Trophoblast cell (in vitro differentiated cells and primary cell): Measurements from ENCODE around the gene DIP2B.

Source experiments
- DNase-seq, 2 donors: peaks; one replicate each; pipeline ENCODE4 v3.0.0-alpha.2; 2016
- H2AFZ ChIP-seq: 2 replicates; pipeline ENCODE4 v1.6.1; 2013; ENCODE audit warnings: low read length, moderate library complexity, mild to moderate bottlenecking; ENCODE audit not compliant: insufficient read depth, poor library complexity
- H2AK5ac ChIP-seq: 2 replicates; pipeline ENCODE4 v1.6.1; 2013; ENCODE audit warnings: mild to moderate bottlenecking, low read length
- H2BK120ac ChIP-seq: 2 replicates; pipeline ENCODE4 v1.6.1; 2013; ENCODE audit warnings: low read length, mild to moderate bottlenecking, moderate library complexity; ENCODE audit not compliant: insufficient read depth, poor library complexity
- H2BK12ac ChIP-seq: 2 replicates; pipeline ENCODE4 v1.6.1; 2013; ENCODE audit warnings: mild to moderate bottlenecking, low read length, moderate library complexity
- H2BK5ac ChIP-seq: 2 replicates; pipeline ENCODE4 v1.6.1; 2013; ENCODE audit warnings: low read length, low read depth, moderate library complexity, mild to moderate bottlenecking; ENCODE audit not compliant: poor library complexity
- H3K14ac ChIP-seq: 2 replicates; pipeline ENCODE4 v1.6.1; 2013; ENCODE audit warnings: mild to moderate bottlenecking, low read length
- H3K18ac ChIP-seq: 2 replicates; pipeline ENCODE4 v1.6.1; 2013; ENCODE audit warnings: mild to moderate bottlenecking, low read length
- H3K23ac ChIP-seq: 2 replicates; pipeline ENCODE4 v1.6.1; 2013; ENCODE audit warnings: low read length
- H3K27ac ChIP-seq: 2 replicates; pipeline ENCODE4 v1.5.1; 2013; ENCODE audit warnings: low read depth, mild to moderate bottlenecking, inconsistent platforms, low read length, moderate library complexity
- H3K27me3 ChIP-seq: 2 replicates; pipeline ENCODE4 v1.6.1; 2013; ENCODE audit warnings: inconsistent platforms, mild to moderate bottlenecking, low read length, moderate library complexity; ENCODE audit not compliant: insufficient read depth
- H3K36me3 ChIP-seq, 2 experiments: 1 replicate in 1 of 2; 2 replicates in 1 of 2; pipeline ENCODE4 v1.6.1; 2013; ENCODE audit warnings: low read length in 2 of 2, mild to moderate bottlenecking in 2 of 2, moderate library complexity in 1 of 2; ENCODE audit not compliant: insufficient read depth in 2 of 2, control insufficient read depth in 1 of 2
- H3K4ac ChIP-seq: 2 replicates; pipeline ENCODE4 v1.6.1; 2013; ENCODE audit warnings: low read depth, mild to moderate bottlenecking, low read length, moderate library complexity
- H3K4me1 ChIP-seq, 2 experiments: 1 replicate in 1 of 2; 2 replicates in 1 of 2; pipeline ENCODE4 v1.6.1; 2013; ENCODE audit warnings: low read length in 2 of 2, mild to moderate bottlenecking in 2 of 2, moderate library complexity in 1 of 2; ENCODE audit not compliant: insufficient read depth in 2 of 2, control insufficient read depth in 1 of 2
- H3K4me2 ChIP-seq: 2 replicates; pipeline ENCODE4 v1.6.1; 2013; ENCODE audit warnings: inconsistent platforms, mild to moderate bottlenecking, low read length, moderate library complexity
- H3K4me3 ChIP-seq: 2 replicates; pipeline ENCODE4 v1.5.1; 2013; ENCODE audit warnings: mild to moderate bottlenecking, low read depth, low read length, inconsistent platforms
- H3K79me1 ChIP-seq: one replicate; pipeline ENCODE4 v1.6.1; 2013; ENCODE audit warnings: low read length
- H3K79me2 ChIP-seq: 2 replicates; pipeline ENCODE4 v1.6.1; 2013; ENCODE audit warnings: low read length, mild to moderate bottlenecking; ENCODE audit not compliant: control insufficient read depth, insufficient read depth, poor library complexity
- H3K9ac ChIP-seq: 2 replicates; pipeline ENCODE4 v1.6.1; 2013; ENCODE audit warnings: mild to moderate bottlenecking, low read length
- H3K9me3 ChIP-seq: 2 replicates; pipeline ENCODE4 v1.6.1; 2013; ENCODE audit warnings: low read depth, mild to moderate bottlenecking, control low read depth, inconsistent platforms, low read length; ENCODE audit not compliant: insufficient read depth
- H4K12ac ChIP-seq: 2 replicates; pipeline ENCODE4 v1.6.1; 2013; ENCODE audit warnings: low read depth, mild to moderate bottlenecking, low read length, moderate library complexity
- H4K8ac ChIP-seq: 2 replicates; pipeline ENCODE4 v1.6.1; 2013; ENCODE audit warnings: low read depth, mild to moderate bottlenecking, low read length, moderate library complexity
- H4K91ac ChIP-seq: one replicate; pipeline ENCODE4 v1.6.1; 2013; ENCODE audit warnings: low read depth, mild to moderate bottlenecking, low read length, moderate library complexity
- WGBS: extraction: QIAGEN DNeasy Blood & Tissue Kit; methylation state at CpG from one replicate; pipeline ENCODE4 v1.1.7; 2013; ENCODE audit warnings: missing lambda C conversion rate; ENCODE audit not compliant: insufficient read length, insufficient coverage; ENCODE audit errors: extremely low coverage; 5-methylcytosine and 5-hydroxymethylcytosine counted together

Gene DIP2B

DNA sequence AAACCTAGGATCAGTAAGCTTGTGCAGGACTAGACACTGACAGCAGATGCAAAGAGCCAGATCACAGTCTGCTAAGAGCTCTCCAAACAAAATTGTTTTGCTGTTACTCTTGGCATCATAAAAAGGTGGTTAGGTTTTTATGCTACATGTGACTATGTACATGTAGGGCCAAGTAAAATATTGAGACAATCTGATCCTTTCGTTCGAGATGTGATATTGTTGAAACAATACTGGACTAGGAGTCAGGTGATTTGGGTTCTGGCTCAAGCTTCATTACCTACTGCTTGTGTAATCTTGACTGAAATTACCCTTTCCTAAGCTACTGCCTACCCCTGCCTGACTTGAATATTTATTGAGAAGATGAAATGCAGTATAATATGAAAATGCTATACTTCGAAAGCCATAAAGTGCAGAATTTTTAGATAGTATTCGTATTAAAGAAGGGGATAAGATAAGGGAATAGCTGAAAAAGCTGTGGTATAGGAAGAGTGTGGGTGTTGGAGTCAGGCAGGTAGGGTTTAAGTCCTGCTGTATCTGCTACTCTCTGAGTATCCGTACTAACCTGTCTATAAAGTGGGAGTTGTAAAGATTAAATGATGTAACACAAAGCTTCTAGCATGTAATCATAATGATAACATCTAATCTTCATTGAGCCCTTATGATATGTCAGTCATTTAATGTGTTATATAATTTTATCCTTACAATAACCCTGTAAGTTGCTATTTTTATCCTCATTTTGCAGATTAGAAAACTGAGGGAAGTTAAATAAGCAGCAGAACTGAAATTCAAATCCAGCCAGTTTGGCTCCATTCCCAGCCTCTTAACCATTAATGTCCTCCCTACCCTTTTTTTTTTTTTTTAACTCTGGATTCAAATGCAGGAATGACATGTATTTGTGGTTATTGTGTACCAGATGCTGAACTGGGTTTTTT is 220.5 kb downstream of the DIP2B start:
- no peak for DNase-seq
- WGBS, result 100% methylated on average over 2 of the region's 5 CpGs
- Histone ChIP-seq H3K36me3 (peaks cover 39 to 69% of the 10 kb centered on the region in 2 experiments), H2AFZ (no peak overlapping the region), H3K79me1 (no peaks in the 10 kb centered on the region), H2BK120ac (no peak overlapping the region), H3K4ac (no peak overlapping the region), H2AK5ac (no peak overlapping the region), H3K9me3 (no peaks in the 10 kb centered on the region), H3K79me2 (no peaks in the 10 kb centered on the region), H3K23ac (no peak overlapping the region), H3K4me2 (no peak overlapping the region), H4K91ac (no peak overlapping the region), H3K4me1 (no peaks in the 10 kb centered on the region), H4K8ac (no peak overlapping the region), H3K27me3 (no peaks in the 10 kb centered on the region), H2BK5ac (no peak overlapping the region), H4K12ac (no peak overlapping the region), H3K14ac (no peak overlapping the region), H3K9ac (no peak overlapping the region), H3K27ac (no peak overlapping the region), H2BK12ac (no peak overlapping the region), H3K18ac (no peak overlapping the region), H3K4me3 (no peak overlapping the region)

DNA sequence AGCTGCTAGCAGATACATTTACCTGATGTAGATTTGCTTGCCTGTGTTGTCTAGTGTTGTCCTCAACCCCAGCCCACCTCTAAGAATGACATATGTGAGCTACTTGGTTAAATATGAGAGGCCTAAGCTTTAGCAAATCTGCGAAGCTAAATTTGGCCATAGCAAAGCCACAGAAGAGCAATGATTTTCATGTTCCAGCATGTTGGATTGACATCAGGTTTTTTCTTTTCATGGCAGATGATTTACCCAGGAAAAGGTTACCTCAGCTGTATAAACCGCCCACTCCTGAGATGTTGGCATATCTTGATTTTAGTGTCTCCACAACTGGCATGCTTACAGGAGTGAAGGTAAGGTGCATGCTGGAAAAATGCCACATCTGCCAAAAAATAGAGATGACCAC is 222.7 kb downstream of the DIP2B start:
- no peaks in the 10 kb centered on the region for H3K79me2 ChIP-seq
- H4K8ac ChIP-seq, result no peak overlapping the region
- no peak overlapping the region for H3K4me2 ChIP-seq
- no peak overlapping the region for H2BK120ac ChIP-seq
- no peak overlapping the region for H2AK5ac ChIP-seq
- no peak overlapping the region for H3K9ac ChIP-seq
- H2BK12ac ChIP-seq, result no peak overlapping the region
- no peak overlapping the region for H3K23ac ChIP-seq
- peaks cover 41 to 68% of the 10 kb centered on the region in 2 experiments for H3K36me3 ChIP-seq
- no peak overlapping the region for H3K18ac ChIP-seq
- H3K14ac ChIP-seq, result no peak overlapping the region
- no peaks in the 10 kb centered on the region for H3K4me1 ChIP-seq
- no peak overlapping the region for H3K27ac ChIP-seq
- H3K79me1 ChIP-seq, result no peaks in the 10 kb centered on the region
- H3K4me3 ChIP-seq, result no peak overlapping the region
- no peak for DNase-seq
- H4K91ac ChIP-seq, result no peak overlapping the region
- no peak overlapping the region for H3K4ac ChIP-seq
- no peak overlapping the region for H2BK5ac ChIP-seq
- no peaks in the 10 kb centered on the region for H3K27me3 ChIP-seq
- no peak overlapping the region for H2AFZ ChIP-seq
- no peaks in the 10 kb centered on the region for H3K9me3 ChIP-seq
- no CpG with 5 or more reads among the region's 2 CpGs for WGBS
- no peak overlapping the region for H4K12ac ChIP-seq

DNA sequence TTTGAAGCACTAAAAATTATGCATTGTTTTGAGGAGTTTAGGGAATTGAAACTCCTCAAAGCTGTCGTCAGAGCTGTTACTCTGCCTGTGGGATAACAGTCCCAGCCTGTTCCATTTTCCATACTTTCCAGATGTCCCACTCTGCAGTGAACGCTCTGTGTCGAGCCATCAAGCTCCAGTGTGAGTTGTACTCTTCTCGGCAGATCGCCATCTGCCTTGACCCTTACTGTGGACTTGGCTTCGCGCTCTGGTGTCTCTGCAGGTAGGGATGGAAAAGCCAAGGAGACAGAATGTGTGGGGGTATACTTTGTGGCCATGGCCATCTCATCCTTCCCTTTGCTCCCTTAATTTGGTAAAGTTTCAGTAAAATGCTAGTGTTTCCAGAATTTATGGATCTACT is 223.6 kb downstream of the DIP2B start:
- Histone ChIP-seq H2BK5ac (no peak overlapping the region), H3K4me3 (no peak overlapping the region), H2BK12ac (no peak overlapping the region), H3K18ac (no peak overlapping the region), H3K79me2 (no peaks in the 10 kb centered on the region), H3K14ac (no peak overlapping the region), H3K27me3 (no peaks in the 10 kb centered on the region), H3K9me3 (no peaks in the 10 kb centered on the region), H3K36me3 (peaks cover 41 to 67% of the 10 kb centered on the region in 2 experiments), H4K91ac (no peak overlapping the region), H3K79me1 (no peaks in the 10 kb centered on the region), H3K27ac (no peak overlapping the region), H3K4me1 (no peaks in the 10 kb centered on the region), H3K23ac (no peak overlapping the region), H2AFZ (no peak overlapping the region), H3K4me2 (no peak overlapping the region), H2BK120ac (no peak overlapping the region), H3K4ac (no peak overlapping the region), H4K8ac (no peak overlapping the region), H4K12ac (no peak overlapping the region), H2AK5ac (no peak overlapping the region), H3K9ac (no peak overlapping the region)
- no peak for DNase-seq
- no CpG with 5 or more reads among the region's 7 CpGs for WGBS

DNA sequence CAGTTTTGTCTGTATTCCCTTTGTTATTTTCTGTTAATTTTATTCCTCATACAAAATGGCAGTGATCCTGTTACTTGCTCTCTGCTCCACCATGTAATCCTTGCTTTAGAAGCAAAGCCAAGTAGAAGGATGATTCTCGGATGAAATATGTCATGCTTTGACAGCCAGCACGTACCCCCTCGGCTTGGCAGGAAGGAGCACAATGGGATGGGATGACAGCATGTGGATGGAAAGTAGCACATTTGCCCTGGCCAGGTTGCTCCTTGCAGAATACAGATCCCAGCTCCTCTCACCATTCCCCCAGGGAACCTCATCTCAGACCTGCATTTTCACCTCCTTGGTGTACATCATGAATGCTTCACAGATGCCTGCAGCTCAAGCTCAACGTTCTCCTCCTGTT is 224.1 kb downstream of the DIP2B start:
- WGBS, result no CpG with 5 or more reads among the region's 4 CpGs
- H3K79me2 ChIP-seq, result no peaks in the 10 kb centered on the region
- no peak overlapping the region for H2AK5ac ChIP-seq
- no peak overlapping the region for H3K23ac ChIP-seq
- H4K8ac ChIP-seq, result no peak overlapping the region
- H3K27ac ChIP-seq, result no peak overlapping the region
- peaks cover 0 to 1% of the 10 kb centered on the region in 2 experiments for H3K4me1 ChIP-seq
- H4K12ac ChIP-seq, result no peak overlapping the region
- no peaks in the 10 kb centered on the region for H3K27me3 ChIP-seq
- no peak overlapping the region for H3K4me3 ChIP-seq
- H3K14ac ChIP-seq, result no peak overlapping the region
- DNase-seq, result no peak
- H3K36me3 ChIP-seq, result peaks cover 40 to 69% of the 10 kb centered on the region in 2 experiments
- no peaks in the 10 kb centered on the region for H3K79me1 ChIP-seq
- H2BK5ac ChIP-seq, result no peak overlapping the region
- no peak overlapping the region for H4K91ac ChIP-seq
- no peak overlapping the region for H3K9ac ChIP-seq
- H3K18ac ChIP-seq, result no peak overlapping the region
- H3K9me3 ChIP-seq, result no peaks in the 10 kb centered on the region
- H3K4me2 ChIP-seq, result no peak overlapping the region
- no peak overlapping the region for H3K4ac ChIP-seq
- no peak overlapping the region for H2BK12ac ChIP-seq
- no peak overlapping the region for H2BK120ac ChIP-seq
- H2AFZ ChIP-seq, result no peak overlapping the region
